SK-N-SH (cell line): ENCODE data around the gene SLC4A9. TPM values are rescaled to one million over a fixed set of nuclear protein-coding genes. Genes with fewer than 3 reads are reported as not detected.

ENCODE experiments used
- CTCF ChIA-PET: fragments of 300-600, 350-600 bp; formaldehyde crosslinking; extraction: SDS; loops from one replicate; lab custom pipeline; 2021; lab: Yijun Ruan, JAX
- POLR2A ChIA-PET: fragments of 350-600 bp; sonication (Branson Sonifier 250); formaldehyde crosslinking; extraction: SDS; loops from one replicate; lab custom pipeline; 2020; ENCODE audit warnings: antibody characterized with exemption, inconsistent platforms; lab: Yijun Ruan, JAX
- DNase-seq: peaks from one replicate; pipeline ENCODE4 v3.0.0; 2012
- H2AFZ ChIP-seq: fragments of 200-600 bp; sonication (generic); 2 replicates; pipeline ENCODE4 v1.8.1; 2016; ENCODE audit warnings: antibody characterized with exemption, mild to moderate bottlenecking, low read depth
- H3F3A ChIP-seq: fragments of 200-600 bp; sonication (generic); replicated peaks from 2 replicates; pipeline ENCODE3; 2016; ENCODE audit warnings: antibody characterized with exemption, mild to moderate bottlenecking; ENCODE audit not compliant: insufficient read depth
- H3K27ac ChIP-seq, 2 experiments: fragments of 200-500 bp in 1 of 2; fragments of 200-600 bp in 1 of 2; sonication (Bioruptor generic) in 1 of 2; sonication (generic), shearing (Covaris generic) in 1 of 2; 2 replicates each; pipeline versions ENCODE4 v1.5.1 to v1.6.1; 2014 to 2016; ENCODE audit warnings: low read depth in 2 of 2, inconsistent platforms in 1 of 2, low read length in 1 of 2, mild to moderate bottlenecking in 1 of 2, mixed read lengths in 1 of 2
- H3K27me3 ChIP-seq: fragments of 200-600 bp; sonication (generic), shearing (Covaris generic); 2 replicates; pipeline ENCODE4 v1.6.1; 2016; ENCODE audit warnings: mixed run types; ENCODE audit not compliant: insufficient read depth
- H3K36me3 ChIP-seq, 2 experiments: fragments of 200-500 bp in 1 of 2; fragments of 200-600 bp in 1 of 2; sonication (Bioruptor generic) in 1 of 2; sonication (generic) in 1 of 2; replicated peaks in 1 of 2; 2 replicates each; pipeline versions ENCODE3 to v1.5.1; 2014 to 2016; ENCODE audit warnings: low read length in 1 of 2, mild to moderate bottlenecking in 1 of 2; ENCODE audit not compliant: insufficient read depth in 2 of 2, control insufficient read depth in 1 of 2
- H3K4me1 ChIP-seq, 2 experiments: fragments of 200-500 bp in 1 of 2; fragments of 200-600 bp in 1 of 2; sonication (Bioruptor generic) in 1 of 2; sonication (generic), shearing (Covaris generic) in 1 of 2; 2 replicates each; pipeline versions ENCODE4 v1.5.1 to v1.6.1; 2014 to 2016; ENCODE audit warnings: low read depth in 1 of 2, low read length in 1 of 2, mixed run types in 1 of 2; ENCODE audit not compliant: insufficient read depth in 2 of 2, control insufficient read depth in 1 of 2
- H3K4me2 ChIP-seq: fragments of 200-600 bp; sonication (generic), shearing (Covaris generic); 2 replicates; pipeline ENCODE4 v1.6.1; 2017; ENCODE audit warnings: mixed run types
- H3K4me3 ChIP-seq, 2 experiments: fragments of 200-500 bp in 1 of 2; fragments of 200-600 bp in 1 of 2; sonication (Bioruptor generic) in 1 of 2; sonication (generic), shearing (Covaris generic) in 1 of 2; 2 replicates each; pipeline versions ENCODE4 v1.5.1 to v1.8.1; 2014 to 2016; ENCODE audit warnings: low read depth in 2 of 2, inconsistent platforms in 1 of 2, low read length in 1 of 2, mild to moderate bottlenecking in 1 of 2, mixed read lengths in 1 of 2, moderate library complexity in 1 of 2
- H3K79me2 ChIP-seq: fragments of 200-600 bp; sonication (generic); 2 replicates; pipeline ENCODE4 v1.8.1; 2017; ENCODE audit warnings: mild to moderate bottlenecking; ENCODE audit not compliant: insufficient read depth
- H3K9ac ChIP-seq: fragments of 200-600 bp; sonication (generic); 2 replicates; pipeline ENCODE4 v1.6.1; 2017; ENCODE audit warnings: mixed run types
- H3K9me2 ChIP-seq: fragments of 200-600 bp; sonication (generic); 2 replicates; pipeline ENCODE4 v1.6.1; 2017; ENCODE audit warnings: mixed run types
- H3K9me3 ChIP-seq: fragments of 200-600 bp; sonication (generic); 2 replicates; pipeline ENCODE4 v1.6.1; 2017; ENCODE audit warnings: mixed run types, mild to moderate bottlenecking, moderate library complexity
- H4K20me1 ChIP-seq: fragments of 200-600 bp; sonication (generic); 2 replicates; pipeline ENCODE4 v1.6.1; 2017; ENCODE audit warnings: mild to moderate bottlenecking, mixed run types; ENCODE audit not compliant: insufficient read depth
- ELF1 ChIP-seq: IDR thresholded peaks from 2 replicates; pipeline ENCODE4 v1.4.0; 2012
- EP300 ChIP-seq, 2 experiments: IDR thresholded peaks; 2 replicates each; pipeline versions ENCODE4 v1.4.0 to v1.6.1; 2012; ENCODE audit warnings: borderline replicate concordance in 1 of 2, low read depth in 1 of 2, low read length in 1 of 2
- MEF2A ChIP-seq: IDR thresholded peaks from 2 replicates; pipeline ENCODE4 v1.4.0; 2012; ENCODE audit warnings: low read depth, borderline replicate concordance
- RAD21 ChIP-seq: IDR thresholded peaks from 2 replicates; pipeline ENCODE4 v1.6.1; 2012; ENCODE audit warnings: mild to moderate bottlenecking, low read length
- SIN3A ChIP-seq: IDR thresholded peaks from 2 replicates; pipeline ENCODE4 v1.6.1; 2012; ENCODE audit warnings: low read depth, mild to moderate bottlenecking, low read length, moderate library complexity, borderline replicate concordance
- SMC3 ChIP-seq: IDR thresholded peaks from 2 replicates; pipeline ENCODE4 v1.6.1; 2012; ENCODE audit warnings: low read depth, low read length, improper control_type of control experiment
- WGBS: methylation state at CpG from one replicate; pipeline ENCODE4 v1.1.6; 2017; ENCODE audit warnings: low lambda C conversion rate; 5-methylcytosine and 5-hydroxymethylcytosine counted together
- polyA plus RNA-seq, 3 experiments: library from polyadenylated mRNA; depleted of rRNA; stranded (reverse); fragments of >200 nt; gene quantifications; 2 replicates each; pipeline ENCODE4 v1.2.3, GENCODE V29; 2012
- TF ChIP-seq, protein P1 (sequence below): fragments of 200-600 bp; sonication (generic); IDR thresholded peaks from 2 replicates; pipeline ENCODE4 v1.6.1; 2017; ENCODE audit warnings: antibody characterized with exemption, mild to moderate bottlenecking, moderate library complexity
- TF ChIP-seq, protein P2 (sequence below): fragments of 150-350 bp; IDR thresholded peaks from 2 replicates; pipeline ENCODE4 v1.6.1; 2016; ENCODE audit warnings: mild to moderate bottlenecking, low read depth, low read length
- TF ChIP-seq, protein P3 (sequence below): IDR thresholded peaks from 2 replicates; pipeline ENCODE4 v1.4.0; 2012; ENCODE audit warnings: low read depth
- TF ChIP-seq, protein P4 (sequence below): fragments of 150-350 bp; IDR thresholded peaks from 2 replicates; pipeline ENCODE4 v1.6.1; 2017; ENCODE audit warnings: antibody characterized with exemption, low read length, low read depth, borderline replicate concordance
- TF ChIP-seq, protein P5 (sequence below): IDR thresholded peaks from 2 replicates; pipeline ENCODE4 v1.4.0; 2012; ENCODE audit warnings: low read depth, borderline replicate concordance

SLC4A9 gene
- polyA plus RNA-seq, 1 of the 3 experiments (the other 2 are of a cell fraction), result 0.02 TPM

DNA sequence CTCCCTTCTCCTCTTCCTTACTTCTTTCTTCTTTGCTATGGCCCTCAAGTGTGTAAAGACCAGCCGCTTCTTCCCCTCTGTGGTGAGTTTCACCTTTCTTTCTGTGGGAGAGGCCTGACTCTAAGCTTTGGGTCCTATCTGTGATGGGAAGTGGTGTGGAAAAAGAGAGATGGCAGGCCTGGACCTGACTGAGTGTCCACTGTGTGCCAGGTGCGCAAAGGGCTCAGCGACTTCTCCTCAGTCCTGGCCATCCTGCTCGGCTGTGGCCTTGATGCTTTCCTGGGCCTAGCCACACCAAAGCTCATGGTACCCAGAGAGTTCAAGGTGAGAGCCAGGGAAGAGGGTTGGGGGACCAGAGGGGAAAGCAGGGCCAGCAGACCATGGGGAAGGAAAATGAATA is 5.9 kb downstream of the SLC4A9 start:
- TF ChIP-seq RAD21 (no peak), SMC3 (no peak), EP300 (IDR thresholded peaks at IDR 0.05; ENCODE audit: borderline replicate concordance in 1 of 2, low read depth in 1 of 2, low read length in 1 of 2) (no peak), ELF1 (no peak), MEF2A (no peak), SIN3A (no peak)
- TF ChIP-seq, protein P1, sequence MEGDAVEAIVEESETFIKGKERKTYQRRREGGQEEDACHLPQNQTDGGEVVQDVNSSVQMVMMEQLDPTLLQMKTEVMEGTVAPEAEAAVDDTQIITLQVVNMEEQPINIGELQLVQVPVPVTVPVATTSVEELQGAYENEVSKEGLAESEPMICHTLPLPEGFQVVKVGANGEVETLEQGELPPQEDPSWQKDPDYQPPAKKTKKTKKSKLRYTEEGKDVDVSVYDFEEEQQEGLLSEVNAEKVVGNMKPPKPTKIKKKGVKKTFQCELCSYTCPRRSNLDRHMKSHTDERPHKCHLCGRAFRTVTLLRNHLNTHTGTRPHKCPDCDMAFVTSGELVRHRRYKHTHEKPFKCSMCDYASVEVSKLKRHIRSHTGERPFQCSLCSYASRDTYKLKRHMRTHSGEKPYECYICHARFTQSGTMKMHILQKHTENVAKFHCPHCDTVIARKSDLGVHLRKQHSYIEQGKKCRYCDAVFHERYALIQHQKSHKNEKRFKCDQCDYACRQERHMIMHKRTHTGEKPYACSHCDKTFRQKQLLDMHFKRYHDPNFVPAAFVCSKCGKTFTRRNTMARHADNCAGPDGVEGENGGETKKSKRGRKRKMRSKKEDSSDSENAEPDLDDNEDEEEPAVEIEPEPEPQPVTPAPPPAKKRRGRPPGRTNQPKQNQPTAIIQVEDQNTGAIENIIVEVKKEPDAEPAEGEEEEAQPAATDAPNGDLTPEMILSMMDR, result no peak
- TF ChIP-seq, protein P2, sequence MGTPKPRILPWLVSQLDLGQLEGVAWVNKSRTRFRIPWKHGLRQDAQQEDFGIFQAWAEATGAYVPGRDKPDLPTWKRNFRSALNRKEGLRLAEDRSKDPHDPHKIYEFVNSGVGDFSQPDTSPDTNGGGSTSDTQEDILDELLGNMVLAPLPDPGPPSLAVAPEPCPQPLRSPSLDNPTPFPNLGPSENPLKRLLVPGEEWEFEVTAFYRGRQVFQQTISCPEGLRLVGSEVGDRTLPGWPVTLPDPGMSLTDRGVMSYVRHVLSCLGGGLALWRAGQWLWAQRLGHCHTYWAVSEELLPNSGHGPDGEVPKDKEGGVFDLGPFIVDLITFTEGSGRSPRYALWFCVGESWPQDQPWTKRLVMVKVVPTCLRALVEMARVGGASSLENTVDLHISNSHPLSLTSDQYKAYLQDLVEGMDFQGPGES, result no peak
- TF ChIP-seq, protein P3, sequence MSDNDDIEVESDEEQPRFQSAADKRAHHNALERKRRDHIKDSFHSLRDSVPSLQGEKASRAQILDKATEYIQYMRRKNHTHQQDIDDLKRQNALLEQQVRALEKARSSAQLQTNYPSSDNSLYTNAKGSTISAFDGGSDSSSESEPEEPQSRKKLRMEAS, result no peak
- TF ChIP-seq, protein P4, sequence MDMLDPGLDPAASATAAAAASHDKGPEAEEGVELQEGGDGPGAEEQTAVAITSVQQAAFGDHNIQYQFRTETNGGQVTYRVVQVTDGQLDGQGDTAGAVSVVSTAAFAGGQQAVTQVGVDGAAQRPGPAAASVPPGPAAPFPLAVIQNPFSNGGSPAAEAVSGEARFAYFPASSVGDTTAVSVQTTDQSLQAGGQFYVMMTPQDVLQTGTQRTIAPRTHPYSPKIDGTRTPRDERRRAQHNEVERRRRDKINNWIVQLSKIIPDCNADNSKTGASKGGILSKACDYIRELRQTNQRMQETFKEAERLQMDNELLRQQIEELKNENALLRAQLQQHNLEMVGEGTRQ, result no peak
- TF ChIP-seq, protein P5, sequence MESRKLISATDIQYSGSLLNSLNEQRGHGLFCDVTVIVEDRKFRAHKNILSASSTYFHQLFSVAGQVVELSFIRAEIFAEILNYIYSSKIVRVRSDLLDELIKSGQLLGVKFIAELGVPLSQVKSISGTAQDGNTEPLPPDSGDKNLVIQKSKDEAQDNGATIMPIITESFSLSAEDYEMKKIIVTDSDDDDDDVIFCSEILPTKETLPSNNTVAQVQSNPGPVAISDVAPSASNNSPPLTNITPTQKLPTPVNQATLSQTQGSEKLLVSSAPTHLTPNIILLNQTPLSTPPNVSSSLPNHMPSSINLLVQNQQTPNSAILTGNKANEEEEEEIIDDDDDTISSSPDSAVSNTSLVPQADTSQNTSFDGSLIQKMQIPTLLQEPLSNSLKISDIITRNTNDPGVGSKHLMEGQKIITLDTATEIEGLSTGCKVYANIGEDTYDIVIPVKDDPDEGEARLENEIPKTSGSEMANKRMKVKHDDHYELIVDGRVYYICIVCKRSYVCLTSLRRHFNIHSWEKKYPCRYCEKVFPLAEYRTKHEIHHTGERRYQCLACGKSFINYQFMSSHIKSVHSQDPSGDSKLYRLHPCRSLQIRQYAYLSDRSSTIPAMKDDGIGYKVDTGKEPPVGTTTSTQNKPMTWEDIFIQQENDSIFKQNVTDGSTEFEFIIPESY, result no peak
- no peak overlapping the region for H3K27ac ChIP-seq
- H4K20me1 ChIP-seq, result no peaks in the 10 kb centered on the region
- H3K27me3 ChIP-seq, result no peaks in the 10 kb centered on the region
- no peaks in the 10 kb centered on the region for H3K79me2 ChIP-seq
- H3K4me2 ChIP-seq, result no peak overlapping the region
- CTCF ChIA-PET, result interaction anchor here (0.9 to 3.1 kb wide), 7 partner anchors 10 to 269 kb away, joined by 3 to 21 read pairs (median 4); no protein-coding TSS in a partner anchor
- H3F3A ChIP-seq, result no peaks in the 10 kb centered on the region
- DNase-seq, result no peak
- no peak overlapping the region for H3K9ac ChIP-seq
- no peaks in the 10 kb centered on the region for H3K36me3 ChIP-seq
- H3K4me3 ChIP-seq, result no peak overlapping the region
- no peaks in the 10 kb centered on the region for H3K9me2 ChIP-seq
- POLR2A ChIA-PET, result interaction anchor here (1.3 kb wide), 1 partner anchor 35 kb away, joined by 3 read pairs; the partner anchor contains the start of gene ANKHD1
- no peak overlapping the region for H2AFZ ChIP-seq
- H3K4me1 ChIP-seq, result peaks cover 0 to 2% of the 10 kb centered on the region in 2 experiments; a peak in 1 of 4 replicates
- 93% methylated on average over 4 of the region's 4 CpGs for WGBS
- no peaks in the 10 kb centered on the region for H3K9me3 ChIP-seq
